NCI-H2029 (cell line): ENCODE data around the gene OSGIN1.
"Not testable (repeated sequence)": the region's sequence is repeated elsewhere in the genome, so short reads cannot be mapped to it uniquely, and the experiment has no call there.

ENCODE experiments used
- DNase-seq: peaks from one replicate; lab custom pipeline; 2025; lab: John Stamatoyannopoulos, UW

OSGIN1 gene

DNA sequence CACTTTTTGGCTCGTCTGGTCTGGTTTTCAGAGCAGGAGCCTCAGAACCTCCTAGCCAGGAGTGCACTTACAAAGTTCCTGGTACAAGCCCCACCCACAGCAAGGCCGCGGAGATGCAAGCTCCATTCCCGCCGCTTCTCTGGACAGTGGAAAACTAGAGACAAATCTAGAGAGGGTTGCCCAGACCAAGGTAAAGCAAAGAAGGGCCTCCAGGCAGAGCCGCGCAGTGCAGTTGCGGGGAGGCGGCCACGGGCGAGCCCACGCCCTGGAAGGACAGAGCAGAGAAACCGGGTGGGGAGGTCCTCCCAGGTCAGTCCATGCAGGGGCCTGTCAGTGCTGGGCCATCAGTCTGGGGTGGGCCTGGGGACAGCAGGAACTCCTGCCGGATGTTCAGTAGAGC lies 11.0 kb upstream of the OSGIN1 start:
- no peak for DNase-seq

DNA sequence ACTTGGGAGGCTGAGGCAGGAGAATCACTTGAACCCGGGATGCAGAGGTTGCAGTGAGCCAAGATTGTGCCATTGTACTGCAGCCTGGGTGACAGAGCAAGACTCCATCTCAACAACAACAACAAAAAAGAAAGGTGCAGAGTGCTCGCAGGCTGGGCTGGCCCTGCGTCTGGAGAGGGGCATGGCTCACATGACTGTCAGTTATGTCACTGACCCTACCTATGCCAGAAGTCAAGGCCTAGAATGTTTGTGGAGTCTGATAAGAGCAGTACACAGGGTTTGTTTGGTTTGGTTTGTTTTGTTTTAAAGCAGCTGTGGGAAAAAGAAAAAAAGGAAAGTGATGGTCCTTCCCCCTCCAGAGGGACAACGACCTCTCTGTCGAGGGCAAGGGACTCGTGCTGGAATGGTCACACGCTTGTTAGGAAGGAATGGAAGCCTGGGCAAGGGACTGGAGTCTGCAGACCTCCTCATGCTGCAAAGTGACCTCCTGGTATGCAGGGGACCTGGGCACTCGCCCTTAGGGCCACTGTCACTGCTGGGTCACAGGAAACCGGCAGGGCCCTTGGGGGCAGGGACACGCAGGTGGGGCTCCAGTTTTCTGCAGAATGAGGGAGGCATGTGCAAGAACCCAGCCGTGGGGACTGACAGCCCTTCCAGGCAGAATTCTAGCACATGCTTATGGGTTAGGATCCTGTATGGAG lies 10.1 kb upstream of the OSGIN1 start:
- DNase-seq: no peak

DNA sequence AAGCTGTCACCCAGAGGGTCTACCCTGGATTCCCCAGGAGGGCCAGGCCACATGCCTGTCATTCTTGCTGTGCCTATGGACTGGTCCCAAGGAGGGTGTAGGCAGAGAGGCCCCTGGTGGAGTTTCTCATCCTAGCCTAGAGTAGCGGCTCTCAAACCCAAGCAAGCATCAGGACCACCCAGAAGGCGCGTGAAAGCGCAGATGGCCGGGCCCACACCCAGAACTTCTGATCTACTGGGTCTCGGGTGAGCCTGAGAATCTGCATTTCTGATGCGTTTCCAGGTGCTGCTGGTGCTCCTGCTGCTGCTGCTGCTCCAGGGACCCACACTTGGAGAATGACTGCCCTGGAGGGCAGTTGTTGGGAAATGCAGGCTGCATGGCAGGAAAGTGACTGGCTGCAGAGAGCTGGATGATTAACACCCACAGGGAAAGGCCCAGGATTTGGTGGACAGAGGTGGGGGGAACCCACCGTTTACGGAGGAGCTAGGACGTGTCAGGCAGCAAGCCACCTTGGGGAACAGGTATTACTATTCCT lies 9.5 kb upstream of the OSGIN1 start:
- DNase-seq: no peak

DNA sequence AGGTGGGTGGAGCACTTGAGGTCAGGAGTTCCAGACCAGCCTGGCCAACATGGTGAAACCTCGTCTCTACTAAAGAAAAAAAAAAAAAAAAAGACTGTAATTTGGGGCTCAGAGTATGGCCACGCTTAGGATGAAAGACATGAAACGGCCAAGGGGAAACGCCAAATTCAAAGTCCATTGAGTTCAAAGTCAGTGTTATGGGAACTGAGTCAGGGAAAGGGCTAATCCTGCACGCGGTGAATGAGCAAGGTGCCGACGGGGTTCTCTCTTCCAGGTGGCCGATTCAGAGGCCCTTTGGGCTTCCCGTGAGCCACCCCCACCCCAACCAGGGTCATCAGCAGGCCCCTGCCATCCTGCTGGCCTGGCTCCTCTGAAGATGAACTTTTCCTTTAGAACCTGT lies 7.5 kb upstream of the OSGIN1 start:
- DNase-seq: no peak

DNA sequence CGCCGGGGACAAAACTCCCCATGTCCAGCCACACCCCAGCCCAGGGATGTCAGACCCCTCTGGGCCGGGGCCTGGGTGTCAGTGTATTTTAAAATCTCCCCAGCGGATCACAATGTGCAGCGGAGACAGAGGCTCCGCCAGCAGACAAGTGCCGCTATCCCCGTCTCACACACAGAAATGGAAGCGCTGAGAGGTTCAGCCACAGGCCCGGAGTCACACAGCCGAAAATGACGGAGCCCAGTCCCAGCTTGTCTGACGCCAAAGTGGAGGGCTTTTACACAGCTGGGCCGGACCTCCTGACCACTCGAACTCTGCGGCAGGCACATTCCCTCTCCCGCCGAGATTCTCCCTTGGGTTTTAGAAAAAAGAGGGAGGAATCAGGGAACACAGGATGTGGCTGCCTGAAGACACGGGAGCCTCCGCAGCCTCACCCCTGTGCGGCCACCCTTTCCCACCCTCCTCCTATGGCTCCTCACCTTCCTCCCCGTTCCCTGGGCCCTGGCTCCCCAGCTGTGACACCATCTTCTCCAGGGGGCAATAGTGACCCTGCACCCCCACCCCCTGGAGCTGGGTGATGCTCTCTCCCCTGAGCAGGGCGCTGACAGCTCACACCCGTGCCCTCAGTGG lies 6.8 kb upstream of the OSGIN1 start:
- DNase-seq: no peak

DNA sequence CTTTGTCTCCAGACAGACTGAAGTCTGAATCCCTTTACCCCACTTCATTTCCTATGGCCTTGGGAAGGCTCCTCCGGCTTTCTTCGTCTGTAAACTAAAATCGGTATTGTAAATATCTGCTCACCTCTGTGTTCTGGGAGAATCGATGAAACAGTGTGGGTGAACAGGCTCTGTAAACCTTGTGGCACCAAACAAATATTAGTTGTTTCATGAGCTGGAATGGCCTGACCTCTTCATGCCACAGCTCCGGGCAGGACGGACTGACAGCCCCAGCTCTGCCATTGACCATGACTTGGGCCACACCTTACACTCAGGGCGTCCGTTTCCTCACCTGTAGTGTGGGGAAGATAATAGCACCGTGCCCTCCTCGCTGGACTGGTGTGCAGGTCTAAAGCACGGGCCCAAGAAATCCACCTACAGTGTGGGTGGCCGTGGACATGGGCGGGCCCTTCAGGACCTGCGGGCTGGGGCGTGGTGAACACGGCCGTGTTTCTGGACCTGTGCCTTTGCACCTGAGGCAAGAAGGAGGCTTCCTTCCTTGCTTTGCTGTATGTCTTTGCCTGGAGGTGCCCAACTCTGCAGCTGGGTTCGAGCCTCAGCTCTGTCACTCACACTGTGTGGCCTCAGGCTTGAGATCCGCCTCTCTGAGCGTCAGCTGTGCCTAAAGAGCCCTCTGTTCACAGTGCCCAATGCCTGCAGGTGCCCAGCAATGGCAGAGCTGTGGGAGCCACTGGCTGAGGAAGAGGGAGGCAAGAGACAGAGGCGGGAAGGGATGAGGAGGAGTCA lies 6.1 kb upstream of the OSGIN1 start:
- no peak for DNase-seq

DNA sequence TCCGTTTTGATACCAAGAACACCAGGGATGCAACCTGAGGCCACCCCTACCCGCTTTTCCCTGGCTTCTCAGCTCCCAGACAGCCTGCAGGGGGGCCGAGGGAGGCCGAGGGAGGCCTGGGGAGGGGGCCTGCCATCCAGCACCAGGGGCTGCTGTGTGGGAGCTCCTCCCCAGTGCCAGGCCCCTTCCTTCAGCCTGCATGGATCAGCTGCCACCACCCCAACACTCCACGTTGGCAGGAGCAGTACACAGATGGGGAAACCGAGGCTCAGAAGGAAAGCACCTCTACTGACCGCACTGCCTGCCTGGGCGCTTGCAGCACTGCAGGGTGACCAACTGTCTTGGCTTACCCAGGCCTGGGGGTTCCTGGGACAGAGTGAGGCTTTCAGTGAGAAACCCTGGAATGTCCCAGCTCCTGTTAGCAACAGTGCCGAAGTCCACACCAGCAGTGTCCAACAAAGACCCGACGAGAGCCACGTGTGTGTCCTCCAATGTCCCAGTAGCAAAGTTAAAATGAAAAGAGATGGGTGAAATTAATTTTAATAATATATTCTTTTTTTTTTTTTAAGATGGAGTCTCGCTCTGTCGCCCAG lies 5.3 kb upstream of the OSGIN1 start:
- no peak for DNase-seq

DNA sequence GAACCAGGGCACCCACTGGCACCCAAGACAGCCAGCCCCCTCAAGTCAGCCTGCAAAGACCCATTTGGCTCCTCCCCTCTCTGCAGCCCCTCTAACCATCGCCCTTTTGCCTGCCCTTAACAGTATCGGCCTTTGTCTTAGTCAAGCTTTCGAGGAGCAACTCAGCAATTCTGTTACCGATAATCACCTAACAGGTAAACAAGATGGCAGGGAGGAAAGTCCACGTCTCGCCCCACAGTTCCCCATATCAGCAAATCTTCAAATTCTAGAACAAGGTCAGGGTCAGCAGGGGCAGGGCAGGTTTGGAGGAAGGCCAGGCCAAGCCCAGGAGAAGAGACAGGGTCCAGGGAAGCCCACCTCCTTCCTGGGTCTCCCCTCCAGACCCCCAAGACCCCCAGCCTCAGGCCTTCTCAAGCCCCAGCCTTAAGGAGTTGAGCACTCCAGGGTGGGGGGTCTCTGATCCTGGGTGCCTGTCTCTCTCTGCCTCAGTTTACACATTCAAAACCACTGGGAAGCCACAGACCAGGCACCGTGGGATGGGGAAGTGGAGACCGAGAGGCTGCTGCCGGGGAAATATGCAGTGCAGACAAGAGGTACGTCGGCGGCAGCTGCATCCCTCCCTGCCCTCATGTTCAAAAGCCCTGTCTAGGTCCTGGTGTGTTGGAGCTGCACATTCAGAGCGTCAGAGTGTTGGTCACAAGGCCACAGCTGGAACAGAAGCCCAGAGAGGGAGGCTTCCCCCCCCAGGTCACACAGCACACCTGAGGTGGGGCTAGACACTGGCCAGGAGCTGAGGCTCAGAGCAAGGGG lies 3.9 kb upstream of the OSGIN1 start:
- DNase-seq: no peak

DNA sequence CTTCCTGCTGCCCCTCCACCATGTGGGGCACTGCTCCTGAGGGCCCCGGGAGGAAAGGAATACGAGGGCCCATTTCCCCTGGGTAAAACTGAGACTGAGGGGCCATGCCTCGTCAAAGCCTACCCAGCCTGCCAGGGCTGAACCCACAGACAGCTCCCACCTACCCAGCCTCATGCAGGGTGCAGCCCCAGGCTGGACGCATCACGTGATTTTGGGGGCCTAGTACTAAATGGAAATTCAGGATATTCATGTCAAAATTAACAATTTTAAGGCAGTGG lies 3.4 kb upstream of the OSGIN1 start:
- no peak for DNase-seq

DNA sequence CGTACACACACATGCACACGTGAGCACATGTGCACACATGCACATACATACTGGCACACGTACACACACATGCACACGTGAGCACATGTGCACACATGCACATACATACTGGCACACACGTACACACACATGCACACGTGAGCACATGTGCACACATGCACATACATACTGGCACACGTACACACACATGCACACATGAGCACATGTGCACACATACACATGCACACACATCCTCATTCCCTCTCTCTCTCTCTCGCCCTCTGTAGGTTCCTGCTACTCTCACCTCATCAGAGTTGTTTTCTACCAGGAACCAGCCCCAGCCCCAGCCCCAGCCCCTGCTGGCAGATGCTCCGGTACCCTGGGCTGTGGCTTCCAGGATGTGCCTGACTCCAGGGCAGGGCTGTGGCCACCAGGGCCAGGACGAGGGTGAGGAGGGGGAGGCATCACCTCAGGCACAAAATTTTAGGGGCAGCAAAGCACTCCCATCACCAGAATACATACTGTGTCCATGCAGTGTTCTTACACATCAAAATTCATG lies 2.1 kb upstream of the OSGIN1 start:
- not testable (repeated sequence) for DNase-seq

DNA sequence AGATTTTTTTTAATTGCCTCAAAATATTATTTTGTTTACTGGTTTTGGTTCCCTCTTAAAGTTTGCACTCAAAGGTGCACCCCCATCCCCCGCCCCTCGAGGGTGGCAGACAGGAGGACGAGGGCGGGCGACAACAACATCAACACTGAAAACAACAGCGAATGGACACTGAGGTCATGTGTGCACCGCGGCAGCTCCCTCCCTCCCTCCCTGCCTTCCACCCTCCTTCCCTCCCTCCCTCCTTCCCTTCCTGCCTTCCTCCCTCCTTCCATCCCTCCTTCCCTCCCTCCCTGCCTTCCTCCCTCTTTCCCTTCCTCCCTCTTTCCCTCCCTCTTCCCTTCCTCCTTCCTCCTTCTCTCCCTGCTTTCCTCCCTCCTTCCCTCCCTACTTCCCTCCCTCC lies 1.5 kb upstream of the OSGIN1 start:
- no peak for DNase-seq

DNA sequence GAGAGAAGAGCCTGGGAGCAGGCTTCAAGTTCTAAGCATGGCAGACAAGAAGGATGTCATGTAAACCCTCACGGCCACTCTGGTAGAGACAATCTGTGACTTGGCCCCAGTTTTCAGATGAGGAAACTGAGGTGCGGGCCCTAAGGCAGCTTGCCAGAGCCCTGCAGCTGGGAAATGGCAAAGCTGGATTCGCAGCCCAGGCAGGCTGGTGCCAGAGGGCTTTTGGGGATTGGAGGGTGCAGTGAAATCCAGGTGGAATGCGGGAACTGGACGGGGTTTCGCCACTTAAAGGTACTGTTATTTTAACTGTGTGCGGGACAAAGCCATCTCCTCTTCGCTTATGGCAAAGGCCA lies 477 bp upstream of the OSGIN1 start:
- no peak for DNase-seq

DNA sequence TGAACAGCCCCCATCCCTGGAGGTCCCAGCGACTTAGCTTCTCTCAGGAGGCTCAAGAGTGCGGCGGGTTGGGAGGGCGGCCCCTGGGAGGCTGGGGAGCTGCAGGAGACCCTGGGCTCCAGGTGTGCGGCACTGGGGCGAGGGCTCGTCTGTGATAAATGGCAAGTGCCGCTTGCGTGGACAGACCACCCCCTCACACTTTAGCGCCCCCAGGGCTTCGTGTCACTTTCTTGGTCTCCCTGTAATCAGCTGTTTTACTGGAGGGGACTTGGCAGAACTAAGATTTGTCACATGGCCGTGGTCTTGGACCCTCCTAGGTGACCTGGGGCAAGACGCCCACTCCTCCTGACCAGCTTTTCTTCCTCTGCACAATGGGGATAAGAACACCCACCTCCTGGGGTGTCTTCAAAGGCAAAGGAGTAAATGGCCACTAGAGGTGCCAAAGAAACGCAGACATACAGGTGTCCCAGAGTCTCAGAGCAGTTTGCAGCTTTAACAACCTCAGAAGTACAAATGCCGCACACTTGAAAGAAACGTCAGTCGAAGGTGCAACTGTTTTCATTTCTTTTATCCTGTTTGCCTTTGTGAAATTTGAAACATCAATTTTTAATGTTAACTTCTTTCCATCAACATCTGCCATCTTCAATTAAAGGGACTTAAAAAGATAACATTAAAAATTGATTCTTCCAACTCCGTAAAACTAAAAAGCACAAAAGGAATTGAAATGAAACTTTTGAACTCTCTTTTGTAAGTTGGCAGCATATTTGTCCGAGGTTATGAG lies 946 bp downstream of the OSGIN1 start:
- no peak for DNase-seq

DNA sequence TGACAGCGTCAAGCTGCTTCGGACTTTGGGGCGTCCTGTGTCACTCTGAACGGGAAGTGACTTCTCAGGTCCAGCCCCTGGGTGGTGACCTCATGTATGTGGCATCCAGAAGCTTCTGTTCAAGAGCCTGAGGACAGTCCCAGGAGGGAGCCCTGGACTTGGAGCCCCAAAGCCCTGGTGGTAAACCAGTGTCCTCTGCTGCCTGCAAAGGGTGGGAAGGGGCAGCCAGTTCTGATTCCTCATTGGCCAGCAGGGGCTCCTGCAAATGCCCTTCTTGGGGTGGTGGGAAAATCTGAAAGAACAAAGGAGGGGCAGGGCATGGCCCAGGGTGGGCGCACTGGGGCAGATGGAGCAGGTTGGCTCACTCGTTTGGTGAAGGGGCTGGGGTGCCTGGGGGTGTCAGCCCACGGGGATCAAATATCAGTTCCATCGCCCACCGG lies 1.6 kb downstream of the OSGIN1 start:
- DNase-seq: no peak

DNA sequence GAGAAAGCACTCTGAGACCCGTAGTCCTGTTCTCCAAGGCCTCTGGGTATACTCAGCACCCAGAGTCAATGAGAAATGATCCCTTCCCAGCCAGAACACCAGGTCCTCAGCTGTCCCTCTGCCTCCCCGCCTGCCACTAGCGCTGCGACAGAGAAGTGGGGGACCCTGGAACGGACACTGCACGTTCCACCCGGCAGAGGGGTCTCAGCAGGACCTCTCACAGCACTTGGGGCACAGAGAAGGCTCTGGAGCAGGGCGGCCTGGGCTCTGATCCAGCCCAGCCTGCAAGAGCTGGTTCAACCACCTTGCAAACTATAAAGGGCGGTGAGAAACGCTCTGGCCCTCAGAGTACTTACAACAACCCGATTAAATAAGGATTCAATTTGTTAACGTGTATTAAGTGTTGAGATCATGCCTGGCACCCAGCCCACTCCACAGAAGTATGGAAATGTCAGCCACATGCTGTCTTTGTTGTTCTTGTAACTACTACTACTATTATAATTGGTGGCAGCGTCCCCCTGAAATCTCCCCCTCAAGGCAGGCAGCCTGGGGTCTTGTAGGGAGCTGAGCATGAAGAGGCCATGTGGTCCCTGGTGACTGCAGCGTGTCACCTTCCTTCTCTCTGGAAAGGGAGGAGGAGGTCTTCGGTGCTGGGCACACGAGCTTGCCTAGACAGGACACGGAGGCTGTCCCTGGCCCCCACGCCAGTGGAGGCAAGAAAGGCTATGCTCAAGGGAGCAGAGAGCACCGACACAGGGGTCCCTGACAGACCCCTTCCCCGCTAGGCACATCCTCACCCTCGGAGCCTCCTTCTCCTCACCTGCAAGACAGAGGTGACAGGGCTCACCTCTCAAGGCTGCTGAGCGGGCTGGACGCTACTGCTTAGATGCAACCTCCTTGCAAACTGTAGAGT lies 2.4 kb downstream of the OSGIN1 start:
- no peak for DNase-seq

DNA sequence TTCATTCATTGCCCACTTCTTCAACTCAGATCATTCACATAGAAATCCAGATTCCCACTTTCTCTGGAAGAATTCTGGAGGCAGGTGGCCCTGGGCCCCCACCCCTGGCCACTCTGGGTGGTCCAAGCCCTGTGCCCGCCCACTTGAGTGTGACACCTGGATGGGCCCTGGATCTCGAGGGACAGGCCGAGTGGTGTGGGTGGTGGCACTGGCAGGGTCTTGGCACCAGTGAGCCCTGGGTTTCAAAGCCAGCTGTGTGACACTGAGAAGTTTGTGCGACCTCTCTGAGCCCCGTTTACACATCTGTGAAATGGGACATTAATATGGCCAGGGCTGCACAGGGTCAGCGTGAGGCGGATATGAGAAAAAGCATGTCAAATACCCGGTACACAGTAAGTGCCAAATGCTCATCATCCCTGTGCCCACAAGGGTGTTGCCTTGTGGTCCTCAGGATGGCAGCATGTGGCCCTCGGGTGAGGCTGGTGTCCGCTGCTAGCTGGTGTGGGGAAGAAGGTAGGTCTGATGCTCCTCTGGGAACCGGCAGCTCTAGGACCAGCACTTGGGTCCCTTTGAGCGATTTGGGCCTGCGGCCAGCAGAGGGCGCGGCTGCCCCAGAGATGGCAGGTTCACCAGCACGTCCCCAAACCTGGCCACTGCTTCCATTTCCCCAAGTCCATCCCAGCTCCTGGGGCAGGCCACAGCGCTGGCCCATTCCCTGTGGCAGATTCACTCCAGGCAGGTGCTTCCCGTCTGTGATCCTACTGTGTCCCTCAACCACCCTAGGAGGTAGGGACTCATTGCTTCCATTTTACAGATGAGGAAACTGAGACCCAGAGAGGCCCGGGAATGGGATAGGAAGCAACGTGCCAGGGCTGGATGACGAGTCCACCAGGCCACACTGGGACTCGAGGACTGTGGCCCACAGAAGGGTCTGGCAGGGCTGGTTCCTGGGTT lies 3.6 kb downstream of the OSGIN1 start:
- DNase-seq: no peak

DNA sequence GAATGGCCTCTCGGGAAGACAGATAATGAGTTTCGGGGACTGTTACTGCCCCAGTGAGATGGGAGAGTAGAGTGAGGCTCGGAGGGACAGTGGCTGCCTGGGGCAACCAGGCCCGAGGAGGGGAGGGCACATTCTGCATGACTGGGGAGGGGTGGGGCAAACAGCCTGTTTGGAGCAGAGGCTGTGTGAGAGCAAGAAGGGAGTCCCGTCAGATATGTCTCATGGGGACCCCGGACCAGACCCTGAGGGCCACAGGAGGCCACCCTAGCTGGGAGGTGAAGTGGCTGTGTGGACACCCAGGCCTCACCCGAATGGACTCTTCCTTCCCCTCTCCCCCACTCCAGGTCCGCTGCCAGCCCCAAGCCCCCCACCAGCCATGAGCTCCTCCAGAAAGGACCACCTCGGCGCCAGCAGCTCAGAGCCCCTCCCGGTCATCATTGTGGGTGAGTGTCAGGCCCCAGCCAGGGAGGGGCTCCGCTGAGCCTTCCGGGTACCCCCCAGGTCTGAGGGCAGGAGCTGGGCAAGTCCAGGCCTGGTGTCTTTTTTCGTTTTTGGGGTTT lies 4.3 kb downstream of the OSGIN1 start:
- DNase-seq: no peak

DNA sequence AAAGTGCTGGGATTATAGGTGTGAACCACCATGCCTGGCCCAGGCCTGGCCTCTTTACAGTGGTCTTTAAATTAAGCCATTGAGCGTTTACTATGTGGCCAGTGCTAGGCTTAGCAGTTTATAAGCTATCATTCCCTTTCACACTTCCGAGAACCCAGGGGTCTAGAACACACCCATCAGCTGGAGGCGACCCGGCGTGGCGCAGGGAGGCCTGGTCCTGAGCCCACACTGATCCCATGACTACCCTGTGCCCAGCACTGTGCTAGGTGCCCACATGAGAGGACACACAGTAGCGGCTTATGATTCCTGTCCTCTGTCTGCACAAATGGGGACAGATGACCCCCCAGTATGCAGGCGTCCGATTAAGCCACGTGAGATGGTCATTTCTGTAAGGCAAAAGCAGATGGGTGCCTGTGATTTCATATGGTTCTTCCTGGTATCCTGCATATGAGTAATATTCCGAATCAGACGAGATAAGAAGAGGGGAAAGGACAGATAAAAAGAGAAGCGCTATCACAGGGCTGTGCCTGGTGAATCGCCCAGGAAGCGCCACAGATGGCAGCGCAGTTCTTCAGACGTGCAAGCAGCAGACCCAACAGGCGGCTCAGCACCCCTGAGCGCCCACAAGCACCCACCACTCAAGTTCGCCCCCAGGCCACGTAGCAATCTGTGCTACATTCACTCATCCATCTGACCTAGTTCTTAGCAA lies 5.3 kb downstream of the OSGIN1 start:
- DNase-seq: no peak
